Left lung (tissue), 10 donors: ENCODE results near the gene GRIK3. TPM values are rescaled to one million over a fixed set of nuclear protein-coding genes. Genes with fewer than 3 reads are reported as not detected.

ENCODE experiments used
- ATAC-seq: fragments of 200-7000 bp; cut with Tn5 transposase; one replicate; pipeline ENCODE4 v1.9.1; 2020; ENCODE audit warnings: moderate library complexity
- DNase-seq, 4 donors: peaks; one replicate each; pipeline ENCODE4 v3.0.0-alpha.2; 2013 to 2020
- H3K27ac ChIP-seq, 2 donors: fragments of 200-600 bp; sonication (generic) in 1 of 2; one replicate each; pipeline versions ENCODE4 v1.5.0 to v1.8.0; 2020 to 2021
- H3K27me3 ChIP-seq, 2 donors: fragments of 200-600 bp; sonication (generic) in 1 of 2; one replicate each; pipeline versions ENCODE4 v1.5.0 to v1.8.0; 2020 to 2021
- H3K36me3 ChIP-seq, 2 donors: fragments of 200-600 bp; sonication (generic) in 1 of 2; one replicate each; pipeline versions ENCODE4 v1.5.0 to v1.8.0; 2020 to 2021
- H3K4me1 ChIP-seq, 2 donors: fragments of 200-600 bp; one replicate each; pipeline ENCODE4 v1.8.0; 2021
- H3K4me3 ChIP-seq, 2 donors: fragments of 200-600 bp; sonication (generic) in 1 of 2; one replicate each; pipeline versions ENCODE4 v1.5.0 to v1.8.0; 2020 to 2021; ENCODE audit warnings: mild to moderate bottlenecking in 1 of 2
- H3K9me3 ChIP-seq, 2 donors: fragments of 200-600 bp; sonication (generic) in 1 of 2; one replicate each; pipeline versions ENCODE4 v1.5.0 to v1.8.0; 2020 to 2021
- intact Hi-C, 2 donors: fragments of 100-400 bp; cut with DNase I; formaldehyde crosslinking; loops; one replicate each; pipeline versions ENCODE4 v1.11.2 to v1.14.2; 2022
- polyA plus RNA-seq, 6 donors: library from polyadenylated mRNA; unstranded; fragments of 120-200 nt; gene quantifications; one replicate each; pipeline ENCODE4 v1.2.1, GENCODE V29; 2013; ENCODE audit not compliant: insufficient read length in 6 of 6
- total RNA-seq, 2 donors: library from RNA; stranded (reverse); fragmentation: NEBNext Ultra II Directional; extraction: Animal tissue kit (Norgen Biotek cat#: 25700); gene quantifications; one replicate each; pipeline ENCODE4 v1.2.1, GENCODE V29; 2021
- TF ChIP-seq, protein P1 (sequence below), 2 donors: fragments of 200-600 bp; sonication (generic) in 1 of 2; IDR thresholded peaks; one replicate each; pipeline versions ENCODE4 v1.5.0 to v1.8.0; 2021; ENCODE audit warnings: antibody characterized with exemption in 2 of 2
- donor health status: DM: no; HTN: yes; CAD: no.
- donor health status: DM: no; HTN: no; CAD: no.

The GRIK3 gene
- total and polyA plus RNA-seq, 8 donors: 0.18 to 1.2 (median 0.48) TPM; not detected in 1

GRCh38 chr1:37069406-37069805, 35.1 kb upstream of the GRIK3 start:
- Histone ChIP-seq H3K4me3 (no peak overlapping the region), H3K27ac (no peak overlapping the region), H3K4me1 (no peaks in the 10 kb centered on the region), H3K27me3 (peaks cover 0 to 57% of the 10 kb centered on the region in 2 donors), H3K9me3 (no peaks in the 10 kb centered on the region), H3K36me3 (no peaks in the 10 kb centered on the region)
- TF ChIP-seq, protein P1, sequence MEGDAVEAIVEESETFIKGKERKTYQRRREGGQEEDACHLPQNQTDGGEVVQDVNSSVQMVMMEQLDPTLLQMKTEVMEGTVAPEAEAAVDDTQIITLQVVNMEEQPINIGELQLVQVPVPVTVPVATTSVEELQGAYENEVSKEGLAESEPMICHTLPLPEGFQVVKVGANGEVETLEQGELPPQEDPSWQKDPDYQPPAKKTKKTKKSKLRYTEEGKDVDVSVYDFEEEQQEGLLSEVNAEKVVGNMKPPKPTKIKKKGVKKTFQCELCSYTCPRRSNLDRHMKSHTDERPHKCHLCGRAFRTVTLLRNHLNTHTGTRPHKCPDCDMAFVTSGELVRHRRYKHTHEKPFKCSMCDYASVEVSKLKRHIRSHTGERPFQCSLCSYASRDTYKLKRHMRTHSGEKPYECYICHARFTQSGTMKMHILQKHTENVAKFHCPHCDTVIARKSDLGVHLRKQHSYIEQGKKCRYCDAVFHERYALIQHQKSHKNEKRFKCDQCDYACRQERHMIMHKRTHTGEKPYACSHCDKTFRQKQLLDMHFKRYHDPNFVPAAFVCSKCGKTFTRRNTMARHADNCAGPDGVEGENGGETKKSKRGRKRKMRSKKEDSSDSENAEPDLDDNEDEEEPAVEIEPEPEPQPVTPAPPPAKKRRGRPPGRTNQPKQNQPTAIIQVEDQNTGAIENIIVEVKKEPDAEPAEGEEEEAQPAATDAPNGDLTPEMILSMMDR (IDR thresholded peaks at IDR 0.05): no peak
- ATAC-seq: peak; percentile 86
- no peak for DNase-seq
- intact Hi-C loops: no loop called here

GRCh38 chr1:37068897-37069296, 34.6 kb upstream of the GRIK3 start:
- intact Hi-C loops: no loop called here
- Histone ChIP-seq H3K27me3 (peaks cover 0 to 62% of the 10 kb centered on the region in 2 donors), H3K4me1 (no peaks in the 10 kb centered on the region), H3K36me3 (no peaks in the 10 kb centered on the region), H3K9me3 (no peaks in the 10 kb centered on the region), H3K4me3 (no peak overlapping the region), H3K27ac (no peak overlapping the region)
- DNase-seq: no peak
- no peak for ATAC-seq
- TF ChIP-seq, protein P1 (IDR thresholded peaks at IDR 0.05): no peak

- Histone ChIP-seq H3K36me3 (no peaks in the 10 kb centered on the region), H3K9me3 (no peaks in the 10 kb centered on the region), H3K27me3 (peaks cover 0 to 61% of the 10 kb centered on the region in 2 donors), H3K27ac (no peak overlapping the region), H3K4me3 (no peak overlapping the region), H3K4me1 (no peaks in the 10 kb centered on the region)
- intact Hi-C loops: no loop called here
- peak; percentile 60 for ATAC-seq
- TF ChIP-seq, protein P1 (IDR thresholded peaks at IDR 0.05): no peak
- no peak for DNase-seq
Measured at GRCh38 chr1:37068260-37068659, 33.9 kb upstream of the GRIK3 start.

DNA sequence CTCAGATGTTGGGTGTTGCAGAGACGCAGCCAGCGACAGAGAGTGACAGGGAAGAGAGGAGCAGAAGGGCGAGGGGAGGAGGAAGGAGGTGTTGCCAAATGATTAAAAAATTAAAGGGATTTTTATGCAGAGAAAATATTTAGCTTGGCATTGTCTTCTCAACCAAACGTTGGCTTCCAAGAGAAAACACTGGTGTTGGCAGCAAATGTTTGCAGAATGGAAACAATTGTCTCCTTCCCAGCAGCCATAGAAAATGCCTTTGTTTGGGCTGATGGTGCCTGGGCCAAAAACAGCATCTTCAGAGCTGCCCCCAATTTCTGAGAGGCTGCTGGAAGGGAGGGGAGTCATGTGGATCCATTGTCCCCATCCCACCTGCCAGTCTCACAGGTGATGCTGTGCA, 29.7 kb upstream of the GRIK3 start:
- intact Hi-C loops: no loop called here
- no peaks in the 10 kb centered on the region for H3K9me3 ChIP-seq
- peaks cover 0 to 58% of the 10 kb centered on the region in 2 donors for H3K27me3 ChIP-seq
- H3K4me3 ChIP-seq: no peak overlapping the region
- TF ChIP-seq, protein P1 (IDR thresholded peaks at IDR 0.05): no peak
- H3K36me3 ChIP-seq: no peaks in the 10 kb centered on the region
- no peak overlapping the region for H3K27ac ChIP-seq
- DNase-seq: no peak
- ATAC-seq: no peak
- H3K4me1 ChIP-seq: no peaks in the 10 kb centered on the region

- TF ChIP-seq, protein P1 (IDR thresholded peaks at IDR 0.05): no peak
- Histone ChIP-seq H3K36me3 (no peaks in the 10 kb centered on the region), H3K27ac (no peak overlapping the region), H3K4me3 (no peak overlapping the region), H3K4me1 (no peaks in the 10 kb centered on the region), H3K27me3 (peaks cover 0 to 25% of the 10 kb centered on the region in 2 donors), H3K9me3 (no peaks in the 10 kb centered on the region)
- ATAC-seq (no peak), DNase-seq (no peak)
- intact Hi-C loops: no loop called here
Measured at GRCh38 chr1:37059346-37059745, 25.0 kb upstream of the GRIK3 start.
